GM12872 (cell line): Measurements from ENCODE around the gene RFX7.

ENCODE experiments used
- TF ChIP-seq, protein P1 (sequence below): IDR thresholded peaks from 3 replicates; pipeline ENCODE4 v1.5.1; 2011; ENCODE audit warnings: low read depth, mild to moderate bottlenecking, low read length, moderate library complexity; ENCODE audit not compliant: insufficient read depth

Gene RFX7

GRCh38 chr15:56240390-56240789 is 3.3 kb downstream of the RFX7 start:
- TF ChIP-seq, protein P1, sequence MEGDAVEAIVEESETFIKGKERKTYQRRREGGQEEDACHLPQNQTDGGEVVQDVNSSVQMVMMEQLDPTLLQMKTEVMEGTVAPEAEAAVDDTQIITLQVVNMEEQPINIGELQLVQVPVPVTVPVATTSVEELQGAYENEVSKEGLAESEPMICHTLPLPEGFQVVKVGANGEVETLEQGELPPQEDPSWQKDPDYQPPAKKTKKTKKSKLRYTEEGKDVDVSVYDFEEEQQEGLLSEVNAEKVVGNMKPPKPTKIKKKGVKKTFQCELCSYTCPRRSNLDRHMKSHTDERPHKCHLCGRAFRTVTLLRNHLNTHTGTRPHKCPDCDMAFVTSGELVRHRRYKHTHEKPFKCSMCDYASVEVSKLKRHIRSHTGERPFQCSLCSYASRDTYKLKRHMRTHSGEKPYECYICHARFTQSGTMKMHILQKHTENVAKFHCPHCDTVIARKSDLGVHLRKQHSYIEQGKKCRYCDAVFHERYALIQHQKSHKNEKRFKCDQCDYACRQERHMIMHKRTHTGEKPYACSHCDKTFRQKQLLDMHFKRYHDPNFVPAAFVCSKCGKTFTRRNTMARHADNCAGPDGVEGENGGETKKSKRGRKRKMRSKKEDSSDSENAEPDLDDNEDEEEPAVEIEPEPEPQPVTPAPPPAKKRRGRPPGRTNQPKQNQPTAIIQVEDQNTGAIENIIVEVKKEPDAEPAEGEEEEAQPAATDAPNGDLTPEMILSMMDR = no peak

GRCh38 chr15:56236197-56236596 is 7.5 kb downstream of the RFX7 start:
- TF ChIP-seq, protein P1 = no peak

- TF ChIP-seq, protein P1 = no peak
Observed at GRCh38 chr15:56234804-56235203, 8.9 kb downstream of the RFX7 start.

DNA sequence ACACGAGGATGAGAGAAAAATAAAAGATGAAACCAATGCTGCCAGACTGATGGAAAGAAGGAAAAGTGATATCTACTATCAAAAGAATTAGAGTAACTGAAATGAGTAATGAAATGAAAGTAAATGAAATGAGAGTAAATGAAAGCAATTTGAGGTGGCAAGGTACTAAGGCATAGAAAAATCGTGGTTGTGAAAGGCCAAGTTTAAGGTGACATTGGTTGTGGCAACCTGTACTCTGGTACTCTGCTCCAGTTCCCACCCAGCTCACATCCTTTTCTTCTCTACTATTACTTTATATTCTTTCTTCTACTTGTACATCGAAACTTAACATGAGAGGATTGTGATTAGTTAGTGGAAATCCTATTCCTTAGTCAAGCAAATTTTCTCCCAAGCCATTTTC is 10.1 kb downstream of the RFX7 start:
- TF ChIP-seq, protein P1 = no peak

DNA sequence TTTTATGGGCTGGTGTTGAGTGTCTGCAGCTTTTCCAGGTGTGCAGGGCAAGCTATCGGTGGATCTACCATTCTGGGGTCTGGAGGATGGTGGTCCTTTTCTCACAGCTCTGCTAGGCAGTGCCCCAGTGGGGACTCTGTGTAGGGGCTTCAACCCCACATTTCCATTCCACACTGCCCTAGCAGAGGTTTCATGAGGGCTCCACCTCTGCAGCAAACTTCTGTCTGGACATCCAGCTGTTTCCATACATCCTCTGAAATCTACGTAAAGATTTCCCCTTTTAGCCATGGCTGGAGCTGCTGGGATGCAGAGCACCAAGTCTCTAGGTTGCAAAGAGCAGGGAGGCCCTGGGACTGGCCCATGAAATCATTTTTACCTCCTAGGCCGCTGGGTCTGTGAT is 11.6 kb downstream of the RFX7 start:
- TF ChIP-seq, protein P1 = no peak

DNA sequence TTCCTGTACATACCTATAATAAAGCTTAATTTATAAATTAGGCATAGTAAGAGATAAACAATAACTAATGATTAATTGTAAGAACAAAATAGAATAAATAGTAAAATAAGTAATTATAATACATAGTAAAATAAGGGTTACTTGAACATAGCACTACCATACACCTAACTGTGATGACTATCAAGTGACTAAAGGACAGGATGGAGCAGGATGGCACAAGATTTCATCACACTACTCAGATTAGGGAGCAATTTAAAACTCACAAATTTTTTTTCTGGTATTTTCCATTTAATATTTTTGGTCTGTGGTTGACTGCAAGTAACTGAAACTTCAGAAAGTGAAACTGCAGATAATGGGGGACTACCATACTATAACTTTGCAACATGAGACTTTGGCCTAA is 14.8 kb downstream of the RFX7 start:
- TF ChIP-seq, protein P1 = no peak

DNA sequence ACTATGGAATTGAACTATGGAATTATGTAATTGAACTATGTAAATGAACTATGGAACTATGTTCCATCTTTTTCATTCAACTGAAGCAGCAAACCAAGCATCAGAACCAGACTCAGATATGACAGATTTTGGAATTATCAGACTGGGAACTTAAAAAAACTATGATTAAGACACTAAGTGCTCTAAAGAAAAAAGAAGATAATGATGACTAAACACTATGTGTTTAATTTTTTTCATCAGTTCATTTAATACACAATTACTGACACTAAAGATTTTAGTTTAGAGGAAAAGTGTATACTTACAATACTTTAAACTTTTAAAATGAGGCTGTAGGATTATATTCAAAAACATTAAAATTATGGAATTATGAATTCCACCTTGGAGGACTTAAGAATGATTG is 15.3 kb downstream of the RFX7 start:
- TF ChIP-seq, protein P1 = no peak

GRCh38 chr15:56227780-56228179 is 15.9 kb downstream of the RFX7 start:
- TF ChIP-seq, protein P1 = no peak
